H1 (cell line): ENCODE results near the gene SERPINH1. TPM values are rescaled to one million over a fixed set of nuclear protein-coding genes. Genes with fewer than 3 reads are reported as not detected.

Experiments
- EGR1 ChIP-seq: IDR thresholded peaks from 2 replicates; pipeline ENCODE4 v1.6.1; 2011; ENCODE audit warnings: low read depth, low read length, borderline replicate concordance
- GTF2F1 ChIP-seq: IDR thresholded peaks from 2 replicates; pipeline ENCODE4 v1.6.1; 2012; ENCODE audit warnings: low read depth, low read length, improper control_type of control experiment, borderline replicate concordance
- polyA plus RNA-seq, 7 experiments: library from polyadenylated mRNA; depleted of rRNA in 3 of 7; stranded (reverse) in 5 of 7; unstranded in 2 of 7; fragments of >200 nt in 5 of 7; fragments of 200-250 nt in 2 of 7; gene quantifications; 1 replicate in 5 of 7; 2 replicates in 1 of 7; 4 replicates in 1 of 7; pipeline versions ENCODE4 v1.2.1 to v1.2.3, GENCODE V29; 2011 to 2013; ENCODE audit warnings: missing spikeins in 2 of 7, mixed read lengths in 2 of 7
- total RNA-seq: library from RNA; stranded (reverse); fragmentation: NEBNext Ultra II Directional; extraction: Animal tissue kit (Norgen Biotek cat#: 25700); gene quantifications from 2 replicates; pipeline ENCODE4 v1.2.1, GENCODE V29; 2021

SERPINH1 gene
- total and polyA plus RNA-seq, 2 of the 8 experiments (the other 6 are each of a cell fraction or from before 2014, with no cell fraction given): 420 to 621 TPM

GRCh38 chr11:75598900-75599299 is 36.8 kb downstream of the SERPINH1 start (continued):
- no peak for TF ChIP-seq EGR1
- no peak for TF ChIP-seq GTF2F1
